NCI-H1694 treated with DMSO at 0.1 percent for 48 hours (cell line): ENCODE measurements around the gene ZNF837.
"Not testable (repeated sequence)": the region's sequence is repeated elsewhere in the genome, so short reads cannot be mapped to it uniquely, and the experiment has no call there.

Experiments
- DNase-seq: peaks from one replicate; lab custom pipeline; 2025; lab: John Stamatoyannopoulos, UW

The ZNF837 gene

DNA sequence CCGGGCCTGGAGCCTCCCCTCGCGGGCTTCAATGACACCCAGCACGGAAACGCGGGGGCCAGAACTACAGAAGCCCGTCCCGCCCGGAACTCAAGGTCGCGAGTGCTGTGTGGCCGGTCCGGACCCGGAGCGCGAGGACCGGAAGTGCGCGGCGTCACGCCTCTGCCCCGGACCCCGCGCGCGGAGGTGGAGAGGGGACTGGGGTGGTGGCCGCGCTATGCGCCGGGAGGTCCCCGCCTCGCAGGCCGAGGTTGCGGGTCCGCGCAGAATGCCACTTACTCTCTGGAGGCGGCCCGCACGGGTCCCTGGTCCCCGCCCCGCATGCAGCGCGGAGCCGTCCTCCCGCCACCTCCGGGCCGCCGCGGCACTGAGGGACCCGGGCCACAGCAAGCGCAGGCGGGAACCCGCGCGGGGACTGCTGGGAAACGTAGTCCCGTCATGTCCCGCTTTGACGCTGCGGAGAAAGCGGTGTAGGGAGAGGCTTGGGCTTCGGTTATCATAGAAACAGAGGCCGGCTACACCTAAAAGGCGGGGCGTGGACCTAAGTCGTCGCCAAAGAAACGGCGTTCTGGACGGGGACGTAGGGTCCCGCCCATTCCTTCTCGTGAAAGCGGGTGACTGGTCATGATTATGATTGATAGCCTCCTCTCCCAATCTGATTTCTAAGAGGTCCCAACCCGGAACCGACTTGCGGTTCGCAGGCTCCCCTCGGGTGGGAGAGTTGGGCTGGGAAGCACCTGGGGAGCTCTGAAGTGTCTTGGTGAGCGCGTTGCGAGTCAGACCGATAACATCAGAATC is at the start of gene ZNF837:
Gene ZNF837, minus strand, starts transcription at position 369 of the 798 bp plus-strand sequence. CDS start 11,698 bp downstream, outside the sequence.
- peak; percentile 99 for DNase-seq

GRCh38 chr19:58429745-58430144 is 48.9 kb upstream of the ZNF837 start:
- no peak for DNase-seq

DNA sequence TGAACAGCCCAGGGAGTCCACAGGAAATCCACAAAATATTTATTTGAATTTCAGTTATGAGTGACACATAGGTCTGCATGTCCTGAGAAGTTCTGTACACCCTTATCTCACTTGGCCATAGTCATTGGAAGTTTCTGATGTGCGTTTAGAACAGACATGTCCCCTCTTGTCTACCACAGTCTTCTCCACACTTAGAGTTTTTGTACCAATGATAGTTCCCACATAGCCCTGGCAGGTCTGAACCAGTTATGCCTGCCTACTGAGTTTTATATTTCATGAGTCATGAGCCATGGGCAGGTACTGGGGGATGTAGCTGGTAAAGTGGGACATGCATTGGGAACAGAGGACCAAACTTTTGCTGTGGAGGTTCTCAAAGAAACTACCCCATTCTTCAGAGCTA is 47.8 kb upstream of the ZNF837 start:
- no peak for DNase-seq

DNA sequence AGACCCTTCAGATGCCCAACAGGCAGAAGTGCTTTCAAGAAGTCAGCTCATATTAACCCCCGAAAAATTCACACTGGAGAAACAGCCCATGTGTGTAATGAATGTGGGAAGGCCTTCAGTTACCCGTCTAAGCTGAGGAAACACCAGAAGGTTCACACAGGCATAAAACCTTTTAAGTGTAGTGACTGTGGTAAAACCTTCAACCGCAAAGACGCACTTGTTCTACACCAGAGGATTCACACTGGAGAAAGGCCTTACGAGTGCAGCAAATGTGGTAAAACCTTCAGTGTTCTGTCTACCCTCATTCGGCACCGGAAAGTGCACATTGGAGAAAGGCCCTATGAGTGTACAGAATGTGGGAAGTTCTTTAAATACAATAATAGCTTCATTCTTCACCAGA is 36.2 kb upstream of the ZNF837 start:
- DNase-seq, result no peak

GRCh38 chr19:58416604-58417003 is 35.8 kb upstream of the ZNF837 start:
- DNase-seq, result no peak

DNA sequence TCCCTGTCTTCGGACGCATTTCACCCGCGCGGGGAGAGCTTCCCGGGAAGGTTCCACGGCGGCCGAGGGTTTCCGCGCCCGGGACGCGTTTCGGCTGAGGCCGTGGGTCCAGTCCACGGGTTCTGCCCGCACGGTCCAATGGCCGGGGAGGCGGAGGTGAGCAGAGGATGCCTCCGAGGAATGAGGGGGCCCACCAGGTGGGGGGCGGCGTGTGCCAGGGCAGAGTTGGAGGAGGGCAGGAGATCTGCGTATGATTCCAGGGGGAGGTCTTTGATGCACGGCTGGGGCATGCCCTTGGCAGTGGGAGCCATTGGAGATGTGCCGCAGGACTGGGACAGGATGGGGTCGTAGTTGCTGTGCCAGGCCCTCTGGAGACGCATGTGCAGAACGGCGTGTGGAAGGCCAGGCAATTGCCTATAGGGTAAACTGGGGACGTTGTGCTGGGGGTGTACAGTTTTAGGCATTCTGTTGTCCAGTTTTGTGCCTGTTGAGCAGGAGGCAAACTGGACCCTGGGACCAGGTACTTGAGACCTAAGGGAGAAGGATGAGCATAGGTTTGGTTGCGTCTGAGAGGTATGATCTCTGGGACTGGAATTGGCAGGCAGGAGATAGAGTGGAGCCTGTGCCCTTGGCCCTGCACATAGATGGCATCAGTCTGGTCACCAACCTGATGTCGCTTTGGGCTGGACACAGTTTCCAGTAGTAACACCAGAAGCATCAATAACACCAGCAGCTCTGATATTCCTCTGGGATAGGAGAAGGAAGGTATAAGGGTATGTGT is 28.4 kb upstream of the ZNF837 start:
- DNase-seq, result peak; percentile 26

DNA sequence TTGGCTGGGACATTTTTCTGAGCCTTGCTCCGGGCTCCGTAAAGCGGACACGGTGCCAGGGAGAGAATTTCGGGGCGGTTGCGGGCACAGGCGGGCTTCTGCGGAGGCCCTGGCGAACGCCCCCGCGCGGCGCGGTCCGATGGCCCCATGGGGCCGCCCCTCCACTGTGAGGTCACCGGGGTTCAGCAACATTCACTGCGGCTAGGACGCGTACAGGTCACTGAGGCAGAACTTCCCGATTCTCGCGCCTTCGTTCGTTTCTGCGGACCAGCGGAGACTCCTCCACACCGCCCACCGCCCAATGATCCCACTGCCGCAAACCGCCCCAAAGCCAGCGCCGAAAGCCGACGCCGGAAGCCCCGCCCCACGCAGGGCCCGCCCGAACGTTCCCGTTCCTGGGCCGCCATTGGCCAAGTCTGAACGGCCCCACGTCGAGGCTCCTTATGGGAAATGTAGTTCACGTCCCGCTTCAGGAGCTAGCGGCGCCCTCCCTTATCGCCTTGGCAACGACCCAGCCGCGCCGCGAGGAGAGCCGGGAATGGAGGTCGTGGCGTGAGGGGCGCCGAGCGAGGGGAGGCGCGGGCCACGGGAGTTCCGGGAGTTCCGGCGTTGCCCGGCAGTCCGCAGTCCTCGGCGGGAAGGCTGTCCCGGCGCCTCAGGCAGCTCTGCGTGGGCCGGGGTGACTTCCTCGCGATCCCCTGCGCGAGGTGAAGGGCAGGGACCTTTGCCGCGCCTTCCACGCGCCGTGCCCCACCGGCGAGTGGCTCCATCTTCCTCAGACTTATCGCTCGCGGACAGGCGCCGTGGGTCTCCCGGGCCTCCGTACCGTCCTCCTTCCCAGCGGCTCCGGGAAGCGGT is 27.6 kb upstream of the ZNF837 start, which contains the start of gene ZNF584:
Gene ZNF584, plus strand, starts transcription at position 498 of the 858 bp plus-strand sequence. CDS start 499 bp downstream, outside the sequence.
- DNase-seq, result peak; percentile 95

- DNase-seq, result no peak
Observed at GRCh38 chr19:58407658-58408151, 26.9 kb upstream of the ZNF837 start.

- DNase-seq, result no peak
Observed at GRCh38 chr19:58406818-58407657, 26.2 kb upstream of the ZNF837 start.

GRCh38 chr19:58403920-58404478 is 23.2 kb upstream of the ZNF837 start:
- not testable (repeated sequence) for DNase-seq

GRCh38 chr19:58401840-58402421 is 21.1 kb upstream of the ZNF837 start:
- DNase-seq, result no peak

GRCh38 chr19:58400916-58401839 is 20.3 kb upstream of the ZNF837 start:
- DNase-seq, result peak; percentile 99

GRCh38 chr19:58400316-58400915 is 19.6 kb upstream of the ZNF837 start:
- DNase-seq, result peak; percentile 18

DNA sequence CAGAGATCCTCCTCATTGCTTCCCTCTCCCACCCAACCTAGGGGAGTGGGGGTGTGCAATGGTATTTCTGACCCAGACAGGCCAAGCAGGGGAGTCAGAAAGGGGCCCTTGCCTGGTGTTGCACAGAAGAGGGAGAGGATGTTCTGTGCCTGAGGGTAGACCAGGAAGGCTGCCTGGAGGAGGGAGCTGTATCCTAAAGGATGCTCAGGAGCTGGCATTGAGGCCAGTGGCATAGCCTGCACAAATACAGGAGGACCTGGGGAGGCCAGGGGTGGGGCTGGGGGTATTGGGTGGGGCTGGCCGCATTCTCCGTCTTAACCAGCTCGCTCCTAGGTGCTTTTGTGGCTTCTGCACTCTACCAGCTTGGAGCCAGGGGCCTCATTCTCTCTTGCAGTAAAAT is 19.1 kb upstream of the ZNF837 start:
- no peak for DNase-seq

DNA sequence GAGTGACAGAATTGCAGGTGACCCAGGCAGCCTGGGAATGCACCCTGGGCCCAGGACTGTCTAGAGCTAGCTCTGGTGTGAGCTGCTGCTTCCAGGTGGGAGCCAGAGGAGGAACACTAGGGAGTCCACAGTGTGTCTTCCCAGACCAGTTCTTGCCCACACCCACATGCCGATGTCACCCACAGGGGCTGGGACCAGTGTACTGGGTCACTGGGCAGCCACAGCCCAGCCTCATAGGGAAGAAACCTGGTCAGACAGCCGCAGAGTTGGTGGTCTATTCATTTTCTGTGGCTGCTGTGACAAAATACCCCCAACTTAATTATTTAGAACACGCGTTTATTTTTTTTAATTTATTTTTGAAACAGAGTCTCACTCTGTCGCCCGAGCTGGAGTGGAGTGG is 17.7 kb upstream of the ZNF837 start:
- no peak for DNase-seq

GRCh38 chr19:58398087-58398486 is 17.3 kb upstream of the ZNF837 start:
- DNase-seq, result no peak

GRCh38 chr19:58397533-58398037 is 16.8 kb upstream of the ZNF837 start:
- DNase-seq, result no peak
